IMR-90 (cell line): ENCODE measurements around the gene SLC26A11. TPM values are rescaled to one million over a fixed set of nuclear protein-coding genes. Genes with fewer than 3 reads are reported as not detected.

Source experiments
- ATAC-seq: fragments of 200-7000 bp; cut with Tn5 transposase; 2 replicates; pipeline ENCODE4 v1.9.1; 2020; ENCODE audit warnings: low read depth, mild to moderate bottlenecking, moderate library complexity
- BruUV-seq: library from RNA; stranded (reverse); fragments of 400-500 nt; replicated peaks from 2 replicates; lab custom pipeline; 2021; lab: Mats Ljungman, UMichigan
- CTCF ChIA-PET: fragments of 300-600 bp; formaldehyde crosslinking; extraction: SDS; loops from one replicate; lab custom pipeline; 2021; ENCODE audit warnings: antibody characterized with exemption; lab: Yijun Ruan, JAX
- POLR2A ChIA-PET: fragments of 300-600 bp; sonication (Branson Sonifier 250); formaldehyde crosslinking; loops from one replicate; lab custom pipeline; 2022; ENCODE audit warnings: antibody characterized with exemption; ENCODE audit not compliant: unreplicated experiment; lab: Charles Lee
- DNase-seq: peaks from one replicate; pipeline ENCODE4 v3.0.0; 2013
- H2AFZ ChIP-seq: replicated peaks from 2 replicates; pipeline ENCODE3; 2013; ENCODE audit warnings: low read length, mild to moderate bottlenecking; ENCODE audit not compliant: poor library complexity
- H2AK5ac ChIP-seq: 2 replicates; pipeline ENCODE4 v1.6.1; 2013; ENCODE audit warnings: low read depth, low read length, inconsistent platforms
- H2AK9ac ChIP-seq: replicated peaks from 2 replicates; pipeline ENCODE3; 2013; ENCODE audit warnings: mild to moderate bottlenecking, low read depth, low read length, moderate library complexity; ENCODE audit not compliant: poor library complexity
- H2BK120ac ChIP-seq: 2 replicates; pipeline ENCODE4 v1.6.1; 2013; ENCODE audit warnings: low read depth, low read length, inconsistent platforms
- H2BK15ac ChIP-seq: 3 replicates; pipeline ENCODE4 v1.6.1; 2013; ENCODE audit warnings: low read depth, low read length, inconsistent platforms
- H2BK20ac ChIP-seq: 2 replicates; pipeline ENCODE4 v1.6.1; 2013; ENCODE audit warnings: low read depth, mild to moderate bottlenecking, inconsistent platforms, low read length, moderate library complexity
- H2BK5ac ChIP-seq: 2 replicates; pipeline ENCODE4 v1.6.1; 2013; ENCODE audit warnings: mild to moderate bottlenecking, low read depth, low read length, inconsistent platforms; ENCODE audit not compliant: poor library complexity, severe bottlenecking
- H3K14ac ChIP-seq: replicated peaks from 2 replicates; pipeline ENCODE4 v1.6.1; 2013; ENCODE audit warnings: low read depth, low read length, inconsistent platforms
- H3K18ac ChIP-seq: 2 replicates; pipeline ENCODE4 v1.6.1; 2013; ENCODE audit warnings: low read depth, low read length, control low read depth
- H3K23ac ChIP-seq: 2 replicates; pipeline ENCODE4 v1.6.1; 2013; ENCODE audit warnings: low read depth, low read length, inconsistent platforms
- H3K27ac ChIP-seq: 2 replicates; pipeline ENCODE4 v1.5.1; 2013; ENCODE audit warnings: mild to moderate bottlenecking, control low read depth, low read length; ENCODE audit not compliant: insufficient read depth
- H3K27me3 ChIP-seq: 2 replicates; pipeline ENCODE4 v1.6.1; 2013; ENCODE audit warnings: low read length; ENCODE audit not compliant: control insufficient read depth, insufficient read depth
- H3K36me3 ChIP-seq: 2 replicates; pipeline ENCODE4 v1.6.1; 2013; ENCODE audit warnings: low read length, mixed read lengths; ENCODE audit not compliant: control insufficient read depth, insufficient read depth
- H3K4ac ChIP-seq: 2 replicates; pipeline ENCODE4 v1.6.1; 2013; ENCODE audit warnings: low read depth, low read length, inconsistent platforms
- H3K4me1 ChIP-seq: 2 replicates; pipeline ENCODE4 v1.6.1; 2013; ENCODE audit warnings: low read length, mixed read lengths; ENCODE audit not compliant: control insufficient read depth, insufficient read depth
- H3K4me2 ChIP-seq: 2 replicates; pipeline ENCODE4 v1.6.1; 2013; ENCODE audit warnings: low read depth, mild to moderate bottlenecking, control low read depth, low read length, moderate library complexity
- H3K4me3 ChIP-seq: 2 replicates; pipeline ENCODE4 v1.5.1; 2013; ENCODE audit warnings: low read depth, mild to moderate bottlenecking, control low read depth, low read length, moderate library complexity; ENCODE audit not compliant: insufficient read depth
- H3K56ac ChIP-seq: 2 replicates; pipeline ENCODE4 v1.6.1; 2013; ENCODE audit warnings: low read length, inconsistent platforms; ENCODE audit not compliant: insufficient read depth; ENCODE audit errors: extremely low read depth
- H3K79me1 ChIP-seq, 2 experiments: 2 replicates each; pipeline ENCODE4 v1.6.1; 2013; ENCODE audit warnings: low read length in 2 of 2, inconsistent platforms in 1 of 2, low read depth in 1 of 2
- H3K9ac ChIP-seq: 2 replicates; pipeline ENCODE4 v1.6.1; 2013; ENCODE audit warnings: low read depth, low read length, control low read depth
- H3K9me1 ChIP-seq: 2 replicates; pipeline ENCODE4 v1.6.1; 2013; ENCODE audit warnings: low read length, inconsistent platforms; ENCODE audit not compliant: insufficient read depth
- H3K9me3 ChIP-seq: 2 replicates; pipeline ENCODE4 v1.6.1; 2013; ENCODE audit warnings: low read length; ENCODE audit not compliant: control insufficient read depth, insufficient read depth
- H4K20me1 ChIP-seq: 2 replicates; pipeline ENCODE4 v1.6.1; 2013; ENCODE audit warnings: low read length, inconsistent platforms; ENCODE audit not compliant: insufficient read depth
- H4K5ac ChIP-seq: 2 replicates; pipeline ENCODE4 v1.6.1; 2013; ENCODE audit warnings: mild to moderate bottlenecking, low read depth, low read length, control low read depth
- H4K8ac ChIP-seq, 2 experiments: 2 replicates each; pipeline ENCODE4 v1.6.1; 2013; ENCODE audit warnings: low read depth in 2 of 2, low read length in 2 of 2, control low read depth in 1 of 2, inconsistent platforms in 1 of 2
- H4K91ac ChIP-seq: 2 replicates; pipeline ENCODE4 v1.6.1; 2013; ENCODE audit warnings: low read depth, low read length, inconsistent platforms; ENCODE audit not compliant: insufficient read depth
- CTCF ChIP-seq: conservative IDR thresholded peaks from 2 replicates; pipeline ENCODE4 v1.5.1; 2012; ENCODE audit warnings: mild to moderate bottlenecking, low read depth, low read length, improper control_type of control experiment
- ELK1 ChIP-seq: fragments of 150-350 bp; IDR thresholded peaks from 2 replicates; pipeline ENCODE4 v1.6.1; 2016; ENCODE audit warnings: low read depth, mild to moderate bottlenecking, low read length, moderate library complexity, borderline replicate concordance
- FOS ChIP-seq: fragments of 150-350 bp; IDR thresholded peaks from 2 replicates; pipeline ENCODE4 v1.6.1; 2016; ENCODE audit warnings: low read depth, low read length
- MAFK ChIP-seq: IDR thresholded peaks from 2 replicates; pipeline ENCODE4 v1.6.1; 2012; ENCODE audit warnings: low read depth, low read length, improper control_type of control experiment
- MAZ ChIP-seq: IDR thresholded peaks from 2 replicates; pipeline ENCODE4 v1.6.1; 2012; ENCODE audit warnings: low read depth, mild to moderate bottlenecking, low read length, improper control_type of control experiment, moderate library complexity, borderline replicate concordance
- MXI1 ChIP-seq: IDR thresholded peaks from 2 replicates; pipeline ENCODE4 v1.6.1; 2012; ENCODE audit warnings: low read depth, mild to moderate bottlenecking, low read length, moderate library complexity, borderline replicate concordance
- POLR2A ChIP-seq: IDR thresholded peaks from 2 replicates; pipeline ENCODE4 v1.6.1; 2012; ENCODE audit warnings: mild to moderate bottlenecking, low read depth, low read length
- RAD21 ChIP-seq: IDR thresholded peaks from 2 replicates; pipeline ENCODE4 v1.6.1; 2012; ENCODE audit warnings: low read length, improper control_type of control experiment
- SMC3 ChIP-seq: fragments of 150-350 bp; IDR thresholded peaks from 2 replicates; pipeline ENCODE4 v1.6.1; 2016; ENCODE audit warnings: low read depth, mild to moderate bottlenecking, antibody characterized with exemption, low read length, moderate library complexity
- WGBS, 2 experiments: methylation state at CpG; one replicate each; pipeline versions ENCODE4 v1.1.5 to v1.1.7; 2013; ENCODE audit warnings: missing lambda C conversion rate in 2 of 2; ENCODE audit not compliant: insufficient read length in 1 of 2; ENCODE audit errors: extremely low coverage in 2 of 2; 5-methylcytosine and 5-hydroxymethylcytosine counted together
- dilution Hi-C: fragments of 300-500 bp; cut with HindIII; formaldehyde crosslinking; loops from one replicate; pipeline ENCODE4 v1.14.3; 2018; ENCODE audit warnings: low sequenced_read_pairs; ENCODE audit not compliant: unreplicated experiment
- in situ Hi-C: fragments of 300-500 bp; cut with MboI; formaldehyde crosslinking; loops from 3 replicates; pipeline ENCODE4 v1.14.3; 2019; ENCODE audit warnings: low sequenced_read_pairs, inconsistent platforms, mixed read lengths
- intact Hi-C: fragments of 100-400 bp; cut with micrococcal nuclease; formaldehyde crosslinking; loops from 2 replicates; pipeline ENCODE4 v1.10.0; 2022
- polyA plus RNA-seq, 3 experiments: library from polyadenylated mRNA; depleted of rRNA; stranded (reverse); fragments of >200 nt; gene quantifications; 2 replicates each; pipeline ENCODE4 v1.2.3, GENCODE V29; 2012; ENCODE audit warnings: low replicate concordance in 1 of 3
- total RNA-seq: library from RNA; depleted of rRNA; stranded (reverse); fragments of >200 nt; gene quantifications from 2 replicates; pipeline ENCODE4 v1.2.3, GENCODE V29; 2012

Gene SLC26A11
- total and polyA plus RNA-seq, 2 of the 4 experiments (the other 2 are of a cell fraction), result 3.2 to 15.6 TPM

- in situ Hi-C loops, result no loop called here
- Histone ChIP-seq H3K4me3 (no peak overlapping the region), H2BK15ac (no peak overlapping the region), H3K27me3 (peaks cover 25% of the 10 kb centered on the region), H2BK5ac (no peak overlapping the region), H3K56ac (no peak overlapping the region), H3K79me1 (no peaks in the 10 kb centered on the region), H3K23ac (no peak overlapping the region), H2BK20ac (no peak overlapping the region), H3K36me3 (no peaks in the 10 kb centered on the region), H3K9me3 (no peaks in the 10 kb centered on the region), H3K4ac (no peak overlapping the region), H3K14ac (no peak overlapping the region), H4K8ac (no peak overlapping the region), H2AFZ (no peak overlapping the region), H3K27ac (no peak overlapping the region), H3K9me1 (no peaks in the 10 kb centered on the region; the same call in 1 of the 2 replicates), H3K4me2 (no peak overlapping the region), H3K9ac (no peak overlapping the region), H2AK9ac (no peak overlapping the region), H2BK120ac (no peak overlapping the region), H2AK5ac (no peak overlapping the region), H4K5ac (no peak overlapping the region), H4K91ac (no peak overlapping the region), H3K18ac (no peak overlapping the region), H4K20me1 (no peaks in the 10 kb centered on the region), H3K4me1 (peaks cover 6% of the 10 kb centered on the region)
- ChIA-PET POLR2A (no interaction called here), CTCF (no interaction called here)
- BruUV-seq, result no TSS peak
- WGBS, 2 experiments, result 81% methylated on average over 8 of the region's 20 CpGs; no CpG with 5 or more reads in 1 of the 2 experiments
- ATAC-seq (no peak), DNase-seq (no peak)
- dilution Hi-C loops, result no loop called here
- intact Hi-C loops, result no loop called here
- no peak for TF ChIP-seq CTCF
- TF ChIP-seq MXI1, result no peak
- TF ChIP-seq MAFK, result no peak
- no peak for TF ChIP-seq RAD21
- TF ChIP-seq SMC3, result no peak
- TF ChIP-seq ELK1, result no peak
- TF ChIP-seq MAZ, result no peak
- no peak for TF ChIP-seq POLR2A
- no peak for TF ChIP-seq FOS
These were observed 29.0 kb upstream of the SLC26A11 start for GRCh38 chr17:80191192-80191591.
